ENCODE data around the gene LTF.
"Not testable (repeated sequence)": the region's sequence is repeated elsewhere in the genome, so short reads cannot be mapped to it uniquely, and the experiment has no call there.

LTF gene

DNA sequence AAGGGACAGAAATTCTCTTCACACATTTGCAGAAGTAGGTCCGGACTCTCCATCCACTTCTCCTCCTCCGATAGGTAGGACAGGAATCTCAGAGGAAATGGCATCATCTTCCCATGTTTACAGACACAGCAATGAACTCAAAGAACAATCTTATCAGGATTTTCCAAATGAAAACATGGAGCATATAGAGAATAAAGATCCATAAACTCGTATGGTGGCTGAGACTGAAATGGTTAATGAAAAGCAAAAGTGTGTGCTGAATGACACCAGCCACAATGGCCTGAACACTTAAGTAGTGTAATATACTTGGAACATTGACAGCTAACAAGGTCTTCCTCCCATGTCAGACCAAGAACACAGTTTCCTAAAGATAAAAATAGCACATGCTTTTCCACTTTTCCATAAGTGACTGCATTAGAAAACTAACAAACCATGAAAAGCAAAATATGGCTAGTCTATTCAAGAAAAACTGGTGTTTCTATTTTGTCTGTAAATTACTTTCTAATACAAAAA lies 51.9 kb downstream of the LTF start:
- DNase-seq: no peak

DNA sequence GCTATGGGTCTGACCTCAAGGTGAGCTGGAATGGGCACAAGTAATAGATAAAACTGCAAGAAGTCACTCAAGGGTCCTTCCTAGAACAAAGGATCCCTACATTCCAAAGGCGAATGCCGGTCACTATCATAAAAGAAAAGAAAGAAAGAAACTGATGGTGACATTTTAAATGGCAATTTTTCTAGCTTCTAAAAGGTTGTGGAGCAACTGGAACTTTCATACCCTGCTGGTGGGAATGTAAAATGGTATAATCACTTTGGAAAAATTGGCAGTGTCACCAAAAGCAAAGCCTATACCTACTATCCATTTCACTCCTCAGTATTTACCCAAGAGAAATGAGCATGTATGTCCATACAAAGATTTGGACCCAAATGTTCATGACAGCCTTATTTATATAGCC lies 53.4 kb downstream of the LTF start:
- no peak for DNase-seq

DNA sequence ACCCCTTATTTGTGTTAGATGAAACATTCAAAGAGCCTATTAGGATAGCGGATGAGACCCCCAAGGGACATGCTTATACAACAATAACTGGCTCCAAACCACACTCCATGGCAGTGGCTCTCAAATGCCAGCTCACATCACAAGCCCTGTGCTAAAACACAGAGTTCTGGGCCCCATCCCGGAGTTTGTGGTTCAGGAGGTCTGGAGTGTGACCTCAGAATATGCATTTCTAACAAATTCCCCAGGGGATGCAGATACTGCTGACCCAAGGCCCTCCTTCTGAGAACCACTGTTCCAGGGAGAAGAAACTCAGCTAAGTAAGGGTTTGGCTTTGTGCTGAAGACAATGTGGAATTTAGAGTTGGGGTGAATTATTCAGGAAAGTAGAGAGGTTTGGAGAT lies 54.0 kb downstream of the LTF start:
- DNase-seq: no peak

DNA sequence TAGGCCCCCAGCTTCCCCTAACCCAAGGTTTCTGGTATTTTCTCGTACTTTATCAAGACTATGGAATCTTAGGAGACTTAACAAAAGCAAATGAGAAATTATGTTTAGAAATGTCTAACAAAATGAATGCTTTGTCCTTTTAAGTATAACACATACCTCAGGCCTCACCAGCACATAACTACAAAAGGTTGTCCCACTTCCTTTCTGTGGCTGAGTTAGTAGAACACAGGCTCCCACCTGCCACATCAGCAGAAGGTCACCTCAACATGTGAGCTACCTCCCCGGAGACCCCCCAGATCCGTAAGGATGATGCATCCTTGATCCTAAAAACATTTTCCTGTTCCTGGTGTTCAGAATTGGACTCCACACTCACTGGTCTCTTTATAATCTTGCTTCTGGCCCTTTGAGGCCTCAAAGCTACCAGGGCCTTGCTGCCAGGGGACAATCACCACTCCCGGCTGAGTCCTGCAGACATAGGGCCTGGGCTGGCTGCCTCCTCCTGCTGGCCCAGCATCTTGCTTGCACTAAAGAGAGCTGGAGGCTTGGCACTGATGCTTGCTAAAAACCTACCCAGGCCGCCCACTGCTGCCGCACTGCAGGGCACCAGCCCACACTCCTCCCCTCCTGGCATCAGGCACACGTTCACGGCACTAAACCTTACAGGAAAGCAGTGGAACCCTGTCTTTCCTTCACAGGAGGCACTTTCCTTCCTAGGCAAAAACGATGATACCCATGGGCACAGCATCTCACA lies 54.8 kb downstream of the LTF start:
- no peak for DNase-seq

DNA sequence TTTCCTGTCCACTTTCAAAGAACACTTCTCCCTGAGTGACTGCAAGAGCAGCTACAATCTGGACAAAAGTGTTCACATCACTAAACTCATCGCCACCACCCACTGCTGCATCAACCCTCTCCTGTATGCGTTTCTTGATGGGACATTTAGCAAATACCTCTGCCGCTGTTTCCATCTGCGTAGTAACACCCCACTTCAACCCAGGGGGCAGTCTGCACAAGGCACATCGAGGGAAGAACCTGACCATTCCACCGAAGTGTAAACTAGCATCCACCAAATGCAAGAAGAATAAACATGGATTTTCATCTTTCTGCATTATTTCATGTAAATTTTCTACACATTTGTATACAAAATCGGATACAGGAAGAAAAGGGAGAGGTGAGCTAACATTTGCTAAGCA lies 55.9 kb downstream of the LTF start:
- no peak for DNase-seq

DNA sequence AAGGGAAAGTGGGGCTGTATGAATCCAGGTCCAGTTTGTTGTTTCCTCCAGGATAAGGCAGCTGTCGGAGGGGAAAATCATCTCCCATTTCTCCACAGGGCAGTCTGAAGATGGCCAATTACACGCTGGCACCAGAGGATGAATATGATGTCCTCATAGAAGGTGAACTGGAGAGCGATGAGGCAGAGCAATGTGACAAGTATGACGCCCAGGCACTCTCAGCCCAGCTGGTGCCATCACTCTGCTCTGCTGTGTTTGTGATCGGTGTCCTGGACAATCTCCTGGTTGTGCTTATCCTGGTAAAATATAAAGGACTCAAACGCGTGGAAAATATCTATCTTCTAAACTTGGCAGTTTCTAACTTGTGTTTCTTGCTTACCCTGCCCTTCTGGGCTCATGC lies 56.7 kb downstream of the LTF start:
- no peak for DNase-seq

DNA sequence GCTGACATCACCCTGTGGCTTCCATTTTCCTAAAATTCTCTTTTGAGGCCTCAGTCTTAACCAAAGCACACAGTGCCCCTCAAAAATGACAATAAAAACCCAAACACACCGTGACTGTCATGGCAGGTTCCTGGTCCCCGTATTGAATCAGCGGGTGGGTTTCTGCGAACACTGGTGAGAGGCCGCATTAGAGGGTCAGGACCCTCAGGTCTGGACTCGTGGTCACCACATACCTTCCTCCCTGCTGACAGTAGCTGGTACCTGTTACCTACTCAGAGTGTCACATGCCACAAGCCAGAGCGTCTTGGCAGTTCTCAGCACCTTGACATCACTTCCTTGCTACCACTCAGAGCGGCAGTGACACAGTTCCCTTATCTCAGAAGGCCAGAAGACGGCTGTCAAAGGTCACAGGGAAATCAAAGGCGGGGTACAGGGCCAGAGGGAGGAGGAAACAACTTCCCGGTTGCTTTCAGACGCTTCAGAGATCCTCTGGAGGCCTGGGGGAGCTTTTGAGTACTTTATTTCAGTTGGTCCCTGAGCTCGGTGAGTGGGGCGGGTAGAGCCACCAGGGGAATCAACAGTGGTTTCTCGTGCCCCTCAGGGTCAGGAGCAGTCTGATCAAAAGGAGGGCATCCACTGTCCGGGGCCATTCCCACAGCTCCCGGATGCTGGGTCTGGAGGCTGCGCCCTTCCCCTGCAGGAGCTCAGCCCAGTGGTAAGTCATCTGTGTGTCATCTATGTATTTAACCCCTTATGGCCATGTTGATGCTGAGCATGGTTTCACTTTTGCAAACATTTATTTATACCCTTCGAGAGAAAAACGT lies 57.7 kb downstream of the LTF start, which contains the start of the genes CCR5AS and CCRL2:
Gene CCR5AS (minus strand): TSS at position 279 of the 824 bp plus-strand sequence.
Gene CCRL2 (plus strand): TSS at position 472 of the 824 bp plus-strand sequence. CDS start 821 bp downstream, outside the sequence.
- no peak for DNase-seq

DNA sequence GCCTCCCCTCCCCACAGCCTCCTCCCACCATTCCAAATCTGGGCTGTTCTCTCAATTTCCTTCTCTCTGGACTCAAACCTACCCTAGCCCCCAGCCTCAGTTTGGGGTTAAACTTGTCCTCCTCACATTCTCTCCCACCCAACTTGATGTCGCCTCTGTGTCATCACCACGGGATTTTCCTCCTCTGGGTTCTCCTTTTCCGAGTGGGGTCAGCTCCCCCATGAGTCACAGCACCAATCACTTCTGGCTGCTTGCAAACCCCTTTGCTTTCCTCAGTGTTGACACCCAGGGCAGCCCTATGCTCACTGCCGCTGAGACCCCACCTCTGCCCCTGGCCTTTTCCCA lies 58.3 kb downstream of the LTF start:
- DNase-seq: no peak

DNA sequence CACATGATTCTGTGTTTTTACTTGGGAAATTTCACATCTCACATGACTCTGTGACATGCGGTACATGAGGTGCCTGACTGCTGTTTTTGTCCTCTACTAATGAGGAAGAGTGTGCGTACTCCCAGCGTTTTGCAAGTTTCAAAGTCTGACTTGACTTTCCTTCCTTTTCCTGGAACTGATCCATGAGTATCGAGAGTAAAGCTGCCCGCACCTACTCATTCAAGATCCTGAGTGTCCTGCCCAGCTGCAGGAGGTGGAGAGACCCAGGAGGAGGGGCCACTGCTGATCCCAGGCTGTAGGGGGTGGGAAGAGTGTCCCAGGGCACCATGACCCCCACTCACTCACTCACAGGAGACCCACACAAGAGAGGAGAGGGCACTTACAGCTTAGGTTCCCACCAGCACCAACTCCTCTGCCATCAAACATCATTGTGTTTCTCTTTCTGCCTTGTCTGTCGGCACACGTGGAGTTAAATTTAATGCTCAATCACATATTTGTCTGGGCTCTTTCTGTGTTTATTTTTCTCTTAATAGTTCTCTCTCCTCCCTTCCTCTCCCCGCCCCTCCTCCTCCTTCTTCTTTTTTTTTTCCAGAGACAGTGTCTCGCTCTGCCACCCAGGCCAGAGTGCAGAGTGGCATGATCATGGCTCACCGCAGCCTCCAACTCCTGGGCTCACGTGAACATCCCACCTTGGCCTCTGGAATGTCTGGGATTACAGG lies 59.2 kb downstream of the LTF start:
- DNase-seq: no peak

DNA sequence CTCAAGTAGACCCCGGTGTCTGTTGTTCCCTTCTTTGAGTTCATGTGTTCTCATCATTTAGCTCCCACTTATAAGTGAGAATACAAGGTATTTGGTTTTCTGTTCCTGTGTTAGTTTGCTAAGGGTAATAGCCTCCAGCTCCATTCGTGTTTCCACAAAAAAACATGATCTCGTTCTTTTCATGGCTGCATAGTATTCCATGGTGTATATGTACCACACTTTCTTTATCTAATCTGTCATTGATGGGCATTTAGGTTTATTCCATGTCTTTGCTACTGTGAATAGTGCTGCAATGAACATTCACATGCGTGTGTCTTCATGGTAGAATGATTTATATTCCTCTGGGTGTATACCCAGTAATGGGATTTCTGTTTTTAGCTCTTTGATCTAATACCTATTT lies 61.8 kb downstream of the LTF start:
- DNase-seq: not testable (repeated sequence)

DNA sequence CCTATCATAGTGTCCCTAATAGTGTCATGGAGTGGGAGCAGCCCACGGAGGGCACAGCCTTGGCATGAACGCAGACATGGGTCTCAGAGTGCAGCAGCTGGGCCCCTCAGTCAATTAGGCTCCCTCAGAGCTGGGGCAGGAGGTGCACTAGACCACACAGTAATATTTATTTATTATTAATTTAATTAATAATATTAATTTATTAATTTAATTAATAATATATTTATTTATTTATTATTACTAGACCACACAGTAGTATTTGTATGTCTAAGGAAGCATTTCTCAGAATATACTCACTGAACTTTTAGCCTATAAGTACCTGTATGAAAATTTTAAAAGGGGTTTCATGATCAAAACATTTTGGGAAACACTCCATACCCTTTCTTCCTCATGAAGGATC lies 63.1 kb downstream of the LTF start:
- no peak for DNase-seq

DNA sequence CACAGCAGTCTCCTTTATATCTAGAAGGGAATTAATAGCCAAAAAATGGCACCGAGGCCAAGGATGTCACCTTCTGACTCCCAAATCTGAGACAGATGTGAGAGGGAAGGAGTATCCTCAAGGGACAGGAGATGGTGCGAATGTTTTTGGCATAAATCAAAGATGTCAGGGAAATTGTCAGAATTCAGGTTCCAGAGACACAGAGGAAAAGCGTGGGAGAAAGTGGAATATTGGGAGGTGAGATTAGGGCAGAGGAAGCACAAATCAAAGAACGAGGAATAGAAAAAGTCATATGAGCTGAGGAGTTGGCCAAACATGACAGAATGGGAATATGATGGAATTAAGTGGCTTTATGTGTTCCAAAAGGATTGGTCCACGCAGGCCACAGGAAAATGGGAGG lies 63.9 kb downstream of the LTF start:
- DNase-seq: no peak

DNA sequence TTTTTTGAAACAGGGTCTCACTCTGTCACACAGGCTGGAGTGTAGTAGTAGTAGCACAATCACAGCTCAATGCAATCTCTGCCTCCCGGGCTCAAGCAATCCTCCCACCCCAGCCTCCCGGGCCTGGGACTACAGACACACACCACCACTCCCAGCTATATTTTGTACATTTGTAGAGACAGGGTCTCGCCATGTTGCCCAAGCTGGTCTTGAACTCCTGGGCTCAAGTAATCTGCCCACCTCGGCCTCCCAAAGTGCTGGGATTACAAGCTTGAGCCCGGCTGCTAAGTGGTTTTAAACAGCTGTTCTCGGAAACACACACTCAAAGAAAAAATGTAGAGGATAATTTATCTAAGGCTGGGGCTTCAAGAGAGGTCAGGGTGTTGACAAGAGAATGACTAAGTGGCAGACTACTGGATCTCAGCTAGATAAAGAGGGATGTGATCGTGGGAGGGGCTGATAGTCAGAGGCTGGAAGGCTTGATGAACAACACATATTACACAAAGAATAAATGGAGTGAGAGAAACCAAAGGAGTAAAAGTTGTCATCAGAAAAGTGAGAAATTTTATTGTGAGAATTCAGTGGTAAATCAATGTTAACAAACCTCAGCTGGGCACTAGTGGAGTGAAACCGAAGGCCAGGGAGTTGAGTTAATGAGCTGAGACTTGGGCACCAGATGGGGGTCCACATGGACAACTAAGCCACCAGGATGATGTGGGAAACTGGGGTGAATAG lies 64.5 kb downstream of the LTF start:
- no peak for DNase-seq

DNA sequence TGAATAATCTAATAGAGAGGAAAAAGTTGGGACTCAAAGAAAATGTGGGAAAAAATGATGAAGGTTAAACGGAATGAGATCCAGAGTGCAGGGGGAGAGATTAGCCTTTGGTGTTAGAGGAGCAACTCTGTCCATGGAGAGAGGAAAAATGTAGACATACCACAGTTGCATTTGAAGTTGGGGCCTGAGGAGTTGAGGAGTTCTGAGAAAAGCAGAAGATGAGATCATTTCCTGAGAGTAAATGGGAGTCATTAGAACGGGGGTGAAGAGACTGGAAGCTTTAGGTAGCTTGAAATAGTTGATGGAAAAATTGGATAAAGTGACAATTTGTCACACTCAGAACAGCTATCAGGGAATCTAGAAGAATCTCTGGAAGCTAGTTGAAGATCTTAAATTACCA lies 65.1 kb downstream of the LTF start:
- no peak for DNase-seq

DNA sequence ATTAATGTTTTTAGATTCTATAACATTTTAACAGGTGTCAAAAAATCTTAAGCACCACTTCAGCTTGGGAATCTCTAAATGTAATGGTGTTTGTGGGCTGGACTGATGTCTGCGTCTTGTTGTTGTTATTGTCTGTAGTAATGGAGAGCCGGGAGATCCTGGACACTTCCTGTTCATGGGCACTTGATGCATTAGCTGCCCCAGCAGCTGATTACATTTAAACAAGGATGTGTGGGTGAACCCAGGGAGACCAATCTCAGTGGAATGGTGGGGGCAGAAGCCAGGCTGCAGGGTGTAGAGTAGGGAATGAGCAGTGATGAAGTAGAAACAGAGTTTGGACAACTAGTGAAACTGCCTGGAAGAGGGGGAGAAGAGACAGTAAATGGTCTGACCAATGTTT lies 65.6 kb downstream of the LTF start:
- no peak for DNase-seq

DNA sequence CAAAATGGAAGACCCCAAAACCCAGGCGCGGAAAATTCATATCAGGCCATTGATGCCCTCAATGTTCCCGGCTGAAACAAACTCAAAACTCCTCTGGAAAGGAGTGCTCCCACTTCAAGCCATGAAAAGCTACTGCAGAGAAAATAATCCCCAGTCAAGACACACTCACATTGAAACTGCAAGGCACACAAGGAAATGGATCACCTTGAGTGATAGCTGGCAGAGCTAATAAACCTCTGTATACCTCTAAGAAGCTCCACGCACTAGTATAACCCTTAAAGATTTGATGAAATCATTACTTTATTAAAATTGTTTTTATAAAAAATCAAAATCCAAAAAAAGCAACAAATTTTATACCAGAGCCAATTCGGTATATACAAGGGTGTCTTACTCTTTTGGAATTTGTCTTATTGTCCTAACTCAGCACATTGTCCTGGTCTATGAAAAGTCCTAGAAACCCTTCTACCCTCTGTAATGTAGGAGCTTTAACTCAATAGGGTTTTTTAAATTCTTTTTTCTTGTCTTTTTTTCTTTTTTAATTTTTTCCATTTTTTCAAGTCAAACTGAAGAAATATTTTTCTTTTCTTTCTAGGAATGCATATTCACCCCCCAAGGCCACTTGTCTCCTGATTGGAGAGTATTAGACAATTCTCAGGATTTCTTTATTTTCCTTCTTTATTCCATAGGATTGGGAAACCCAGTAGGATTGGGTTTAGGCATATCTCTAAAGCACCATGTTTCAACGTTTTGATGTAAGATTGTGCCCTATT lies 66.3 kb downstream of the LTF start:
- no peak for DNase-seq

DNA sequence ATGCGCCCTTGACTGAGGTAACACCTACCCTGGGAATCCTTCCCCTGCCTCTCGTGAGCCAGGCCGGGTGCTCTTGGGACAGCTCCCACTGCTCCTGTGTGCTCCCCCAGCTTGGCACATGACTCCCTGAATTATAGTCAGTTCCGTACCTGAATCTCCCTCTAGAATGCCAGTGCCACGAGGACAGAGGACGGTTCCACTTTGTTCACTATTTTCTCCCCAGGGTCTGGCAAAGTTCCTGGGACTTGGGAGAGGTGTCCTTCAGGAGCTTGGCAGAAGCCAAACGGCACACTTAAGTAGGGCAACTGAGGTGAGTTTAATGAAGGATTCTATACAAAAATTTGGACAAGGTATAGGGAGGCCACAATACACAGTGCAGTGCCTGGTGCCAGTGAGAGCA lies 67.6 kb downstream of the LTF start:
- DNase-seq: no peak

DNA sequence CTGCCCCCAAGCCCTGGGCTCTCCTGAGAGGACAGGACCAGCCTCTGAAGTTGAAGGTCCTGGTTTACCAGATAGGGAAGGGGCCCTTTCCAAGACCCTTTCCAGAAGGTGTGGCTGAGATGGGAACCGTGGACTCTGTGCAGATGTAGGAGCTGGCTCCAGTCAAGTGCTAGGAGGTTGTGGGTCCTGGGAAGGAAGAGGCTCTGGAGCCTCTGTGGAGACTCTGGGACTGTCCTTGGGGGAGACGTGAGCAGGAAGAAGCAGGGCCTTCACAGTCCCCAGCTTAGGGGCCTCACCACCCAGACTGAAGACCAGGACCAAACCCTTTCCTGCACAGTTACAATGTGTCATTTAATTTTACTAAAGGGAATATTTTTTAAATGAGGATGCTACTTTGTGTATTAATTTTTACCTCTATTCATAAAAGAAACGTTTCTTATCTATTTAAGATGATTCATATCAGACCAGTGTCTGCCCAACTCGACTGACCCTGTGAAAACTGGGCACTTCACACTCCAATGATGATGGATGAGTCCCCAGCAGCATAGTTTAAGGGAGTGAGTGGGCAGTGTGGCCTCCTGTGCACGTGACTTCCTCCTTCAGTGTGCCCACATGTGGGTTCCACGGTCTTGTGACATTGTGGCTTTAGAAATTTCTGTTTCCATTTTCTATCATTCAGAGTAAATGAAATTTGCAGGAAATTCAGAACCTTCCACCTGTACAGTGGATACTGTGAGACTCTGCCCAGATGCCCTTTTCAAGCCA lies 68.8 kb downstream of the LTF start:
- DNase-seq: no peak

DNA sequence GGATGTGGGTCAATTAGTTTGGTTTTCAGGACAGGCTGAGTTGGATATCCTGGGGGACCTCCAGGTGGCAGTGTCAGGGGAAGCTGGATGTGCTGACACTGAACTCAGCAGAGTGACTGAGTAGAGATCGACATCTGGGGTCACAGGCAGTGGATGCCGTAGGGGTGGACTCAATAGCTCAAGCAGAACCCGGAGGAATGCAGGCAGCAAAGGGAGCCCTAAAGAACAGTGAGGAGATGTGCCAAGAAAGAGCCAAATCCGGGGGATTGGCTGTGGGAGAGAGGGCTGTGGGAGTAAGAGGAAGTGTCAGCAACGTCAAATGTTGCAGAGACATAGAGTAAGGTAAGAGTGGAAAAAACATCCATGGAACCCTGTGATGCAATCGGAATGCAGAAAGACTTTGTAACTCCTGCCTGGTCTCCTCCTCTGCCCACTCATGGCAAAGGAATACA lies 69.5 kb downstream of the LTF start:
- DNase-seq: no peak

DNA sequence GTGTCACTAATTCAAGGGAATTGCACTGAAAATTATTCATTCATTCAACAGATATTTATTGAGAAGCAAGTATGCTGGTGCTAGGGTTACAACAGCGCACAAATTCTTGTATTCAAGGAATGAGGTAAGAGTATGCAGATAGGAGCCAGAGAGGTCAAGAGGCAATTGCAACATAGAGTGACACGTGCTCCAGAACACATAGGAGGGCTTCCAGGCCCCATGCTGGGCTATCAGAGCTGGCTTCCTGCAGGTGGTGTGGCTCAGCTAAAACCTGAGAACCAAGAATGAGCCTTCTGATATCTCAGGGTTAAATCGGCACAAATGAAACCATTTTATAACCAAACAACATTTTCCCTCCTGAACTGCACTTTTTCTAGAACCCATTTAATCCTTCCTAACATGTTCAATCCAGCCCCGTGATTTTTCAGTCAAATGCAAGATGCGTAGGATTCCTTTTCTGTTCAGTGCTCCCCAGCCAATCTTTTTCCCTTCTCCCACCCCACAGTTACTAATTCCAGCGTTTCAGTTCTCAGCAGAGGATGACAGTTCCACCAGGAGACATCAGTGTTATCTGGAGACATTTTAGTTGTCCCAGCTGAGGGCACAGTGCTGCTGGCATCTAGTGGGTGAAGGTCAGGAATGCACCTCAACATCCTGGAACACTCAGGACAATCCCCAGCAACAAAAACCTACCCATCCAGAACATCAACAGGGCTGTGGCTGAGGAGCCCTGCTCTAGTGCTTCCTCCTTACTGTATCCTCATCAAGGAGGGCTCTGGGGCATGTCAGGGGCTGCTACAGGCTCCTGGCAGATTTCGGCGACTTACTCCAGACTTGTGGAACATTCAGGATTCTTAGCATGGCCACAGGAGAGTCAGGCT lies 70.9 kb downstream of the LTF start:
- DNase-seq: no peak

Data from effector CD4-positive, alpha-beta T cell (primary cell).